Activated T-cell treated with anti-CD3 and anti-CD28 coated beads for 4 hours (primary cell): ENCODE data around the gene NPFF.

Experiments used
- DNase-seq: peaks from one replicate; pipeline ENCODE4 v3.0.0-alpha.2; 2020

Gene NPFF

GRCh38 chr12:53513712-53514410 lies 6.6 kb upstream of the NPFF start:
- no peak for DNase-seq

DNA sequence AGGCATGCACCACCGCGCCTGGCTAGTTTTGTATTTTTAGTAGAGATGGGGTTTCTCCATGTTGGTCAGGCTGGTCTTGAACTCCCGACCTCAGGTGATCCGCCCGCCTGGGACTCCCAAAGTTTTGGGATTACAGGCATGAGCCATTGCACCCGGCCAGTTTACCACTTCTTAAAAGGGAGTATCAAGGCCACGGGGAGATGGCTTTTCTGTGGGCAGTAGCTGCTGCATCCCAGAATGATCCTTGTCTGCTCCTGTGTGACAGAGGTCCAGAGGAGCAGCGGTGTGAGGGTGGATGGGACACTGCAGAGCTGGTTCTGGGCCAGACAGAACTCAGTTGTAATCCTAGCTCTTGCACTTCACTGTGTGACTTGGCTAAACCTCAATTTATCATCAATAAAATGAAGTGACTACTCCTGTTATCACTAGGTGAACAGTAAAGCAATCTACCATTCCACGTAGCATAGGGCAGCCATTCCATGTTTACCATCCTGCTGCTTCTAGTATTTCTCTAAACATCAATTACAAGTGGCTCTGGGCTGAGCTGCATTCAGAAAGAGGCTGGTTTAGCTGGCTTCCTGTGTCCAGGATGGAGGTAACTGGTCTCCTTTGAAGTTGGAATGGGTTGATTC lies 3.0 kb upstream of the NPFF start:
- DNase-seq, result no peak

DNA sequence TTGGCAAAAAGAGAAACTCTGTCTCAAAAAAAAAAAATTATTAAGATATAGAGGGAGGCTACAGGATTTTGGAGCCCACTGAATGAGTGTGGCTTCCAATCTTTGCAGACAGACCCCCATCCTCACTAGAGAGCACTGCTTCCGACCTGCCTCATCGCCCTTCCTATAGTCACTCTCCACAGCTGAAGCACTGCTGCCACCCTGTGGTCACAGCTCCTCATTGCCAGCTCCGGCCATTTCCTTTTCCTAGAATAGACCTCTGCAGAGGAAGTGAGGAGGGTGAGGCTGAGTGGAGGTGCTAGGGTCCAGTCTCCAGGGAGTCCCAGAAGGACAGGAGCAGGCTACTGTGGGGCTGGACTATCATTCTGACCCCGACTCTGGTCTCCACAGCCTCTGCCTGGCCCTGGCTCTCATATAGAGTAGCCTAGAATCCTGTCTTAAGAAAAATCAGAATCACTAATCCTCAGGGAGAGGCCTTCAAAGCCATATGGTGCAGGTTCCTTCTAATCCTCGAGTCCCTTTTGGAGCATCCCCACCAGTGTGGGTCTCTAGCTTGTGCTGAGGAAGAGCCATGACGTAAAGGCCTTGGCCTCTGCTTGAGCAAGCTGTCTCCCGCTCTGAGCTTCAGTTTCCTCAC lies 1.4 kb upstream of the NPFF start:
- DNase-seq, result peak; percentile 81

GRCh38 chr12:53507603-53507885 lies 260 bp upstream of the NPFF start:
- DNase-seq, result no peak

GRCh38 chr12:53506450-53506785 lies 866 bp downstream of the NPFF start:
- no peak for DNase-seq

GRCh38 chr12:53505555-53506449 lies 1.5 kb downstream of the NPFF start:
- no peak for DNase-seq

DNA sequence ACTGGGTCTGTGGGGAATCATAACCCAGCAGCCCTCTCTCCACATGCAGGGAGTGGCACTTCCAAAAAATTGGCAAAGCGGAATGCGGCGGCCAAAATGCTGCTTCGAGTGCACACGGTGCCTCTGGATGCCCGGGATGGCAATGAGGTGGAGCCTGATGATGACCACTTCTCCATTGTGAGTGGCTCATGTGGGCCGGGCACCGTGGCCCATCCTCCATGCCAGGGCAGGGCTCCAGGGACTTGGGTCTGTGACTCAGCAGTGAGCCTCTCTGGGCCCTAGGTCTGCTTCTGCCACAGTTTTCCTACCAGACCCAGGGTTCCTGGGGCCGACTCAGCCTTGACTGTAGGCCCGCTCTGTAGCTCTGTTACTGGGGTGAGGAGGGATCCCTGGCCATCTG lies 2.2 kb downstream of the NPFF start:
- no peak for DNase-seq

- no peak for DNase-seq
Observed at GRCh38 chr12:53504004-53504920, 3.0 kb downstream of the NPFF start.

DNA sequence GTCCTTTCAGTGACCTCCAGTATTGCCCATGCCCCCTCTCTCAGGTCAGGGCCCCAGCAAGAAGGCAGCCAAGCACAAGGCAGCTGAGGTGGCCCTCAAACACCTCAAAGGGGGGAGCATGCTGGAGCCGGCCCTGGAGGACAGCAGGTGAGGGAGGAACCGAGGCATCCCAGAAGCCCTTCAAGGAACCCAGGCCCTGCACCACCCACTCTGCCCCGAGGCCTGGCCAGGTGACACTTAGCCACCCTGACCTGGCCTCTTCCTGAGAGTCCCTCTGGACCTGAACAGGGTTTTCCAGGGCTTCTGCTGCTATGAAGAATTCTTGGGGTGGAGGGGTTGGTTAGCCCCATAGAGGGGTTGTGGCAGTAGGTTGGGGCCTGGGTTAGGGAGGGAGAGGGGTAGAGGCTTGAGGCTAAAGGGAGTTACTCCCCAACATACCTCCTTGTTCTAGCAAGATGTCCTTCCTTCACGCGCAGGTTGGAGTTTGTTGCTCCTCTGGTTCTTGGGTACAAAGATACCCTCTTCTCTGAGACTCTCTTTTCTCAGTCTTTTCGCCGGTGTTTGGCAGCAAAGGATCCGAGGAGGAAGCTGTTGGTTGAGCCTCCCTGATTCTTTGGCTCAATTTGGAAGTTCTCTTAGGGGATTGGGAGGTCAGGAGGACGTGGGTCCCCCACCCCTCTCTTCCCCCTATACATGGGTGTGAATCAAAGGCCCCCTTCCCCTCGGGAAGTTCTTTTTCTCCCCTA lies 4.1 kb downstream of the NPFF start:
- no peak for DNase-seq

- DNase-seq, result no peak
Observed at GRCh38 chr12:53502331-53502730, 5.0 kb downstream of the NPFF start.

DNA sequence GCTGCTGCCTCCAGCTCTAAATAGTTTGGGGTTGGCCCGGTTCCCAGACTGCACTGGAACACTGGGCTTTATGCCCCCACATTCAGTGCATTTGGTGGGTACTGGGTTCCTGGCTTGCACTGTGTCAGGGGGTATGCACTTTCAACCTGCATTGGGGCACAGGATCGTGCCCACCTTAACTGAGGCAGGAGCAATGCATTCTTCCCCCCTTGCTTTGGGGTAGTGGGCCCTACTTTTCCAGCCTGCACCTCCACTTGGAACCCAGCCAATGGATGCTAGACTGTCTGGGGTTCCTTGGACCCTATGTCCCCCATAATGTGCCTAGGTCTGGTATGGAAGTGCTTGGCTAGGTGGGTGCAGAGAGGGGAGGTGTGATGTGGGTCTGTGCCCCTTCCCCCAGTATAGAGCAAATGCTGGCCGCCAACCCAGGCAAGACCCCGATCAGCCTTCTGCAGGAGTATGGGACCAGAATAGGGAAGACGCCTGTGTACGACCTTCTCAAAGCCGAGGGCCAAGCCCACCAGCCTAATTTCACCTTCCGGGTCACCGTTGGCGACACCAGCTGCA lies 5.6 kb downstream of the NPFF start:
- DNase-seq, result no peak

- peak; percentile 98 for DNase-seq
Observed at GRCh38 chr12:53500776-53501614, 6.3 kb downstream of the NPFF start, which contains the start of gene TARBP2. TSS of gene TARBP2 (plus strand) at chr12:53501283. CDS start at chr12:53501409, 126 bp downstream.

DNA sequence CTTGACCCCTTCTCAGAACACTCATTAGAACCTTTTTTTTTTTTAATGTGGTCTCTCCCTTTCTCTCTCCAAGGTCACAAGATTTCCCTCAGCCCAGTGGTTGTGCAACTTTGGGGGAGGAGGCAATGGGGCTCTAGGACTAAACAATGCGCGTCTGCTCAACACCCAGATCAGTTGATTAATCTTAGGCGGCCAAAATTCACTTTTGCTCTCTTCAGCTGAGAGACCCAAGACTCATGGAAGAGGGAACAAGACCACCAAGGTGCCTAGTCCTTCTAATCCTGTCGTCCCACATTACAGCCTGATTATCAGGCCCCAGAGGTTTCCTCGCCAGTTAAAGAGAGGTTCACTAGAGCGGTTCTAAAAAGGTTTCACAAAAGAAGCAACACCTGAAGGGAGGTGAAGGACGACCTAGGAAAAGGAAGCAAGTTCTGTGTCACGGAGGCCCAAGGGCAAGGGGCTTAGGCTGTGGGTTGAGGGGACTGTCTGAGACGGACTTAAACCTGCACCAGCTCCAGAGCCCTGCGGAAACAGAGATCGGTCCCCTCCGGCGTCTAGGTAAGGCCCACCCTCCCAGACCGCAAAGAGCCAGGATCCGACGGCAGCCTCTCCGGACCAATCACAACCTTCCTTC lies 7.0 kb downstream of the NPFF start:
- no peak for DNase-seq

DNA sequence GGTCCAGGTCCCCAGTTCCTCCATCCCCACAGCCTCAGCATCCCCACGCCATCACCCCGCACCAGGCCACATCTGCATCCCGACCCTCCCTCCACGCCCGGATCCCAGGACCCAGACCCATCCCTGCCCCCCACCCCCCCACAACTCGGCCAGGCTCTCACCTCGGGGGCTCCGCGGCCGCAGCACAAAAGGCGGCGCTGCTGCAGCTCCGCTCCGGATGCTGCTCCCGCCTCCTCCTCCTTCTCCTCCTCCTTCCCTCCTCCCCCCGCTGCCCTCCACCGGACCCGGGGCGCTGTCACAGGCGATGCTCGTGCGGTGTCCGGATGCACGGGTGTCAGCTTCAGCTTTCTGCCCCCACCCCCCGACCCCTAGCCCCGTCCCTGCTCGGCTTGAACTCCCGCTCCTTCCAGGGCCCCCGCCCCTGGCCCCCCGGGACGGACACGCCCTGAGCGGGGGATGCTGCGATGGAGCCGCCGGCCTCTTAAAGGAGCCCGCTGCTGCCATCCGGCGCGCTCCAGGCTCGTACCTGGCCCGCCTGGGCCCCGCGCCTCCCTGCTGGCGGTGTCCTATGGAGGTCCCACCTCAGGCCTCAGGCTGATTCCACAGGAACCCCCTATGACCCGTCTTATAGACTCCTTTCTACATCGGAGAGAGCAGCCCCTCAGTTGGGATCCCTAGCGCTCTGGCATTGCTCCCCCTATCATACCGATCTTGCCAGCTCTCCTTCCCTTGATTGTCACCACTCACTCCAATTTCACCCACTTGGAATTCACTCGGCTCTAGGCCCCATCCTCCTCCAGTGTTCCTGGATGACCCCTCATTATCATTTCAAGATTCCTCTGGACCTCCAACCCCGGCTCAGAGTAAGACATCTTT lies 7.8 kb downstream of the NPFF start, which contains the start of gene MAP3K12:
Gene MAP3K12, minus strand, starts transcription at position 193 of the 876 bp plus-strand sequence. CDS start 12,067 bp downstream, outside the sequence.
- peak; percentile 28 for DNase-seq

DNA sequence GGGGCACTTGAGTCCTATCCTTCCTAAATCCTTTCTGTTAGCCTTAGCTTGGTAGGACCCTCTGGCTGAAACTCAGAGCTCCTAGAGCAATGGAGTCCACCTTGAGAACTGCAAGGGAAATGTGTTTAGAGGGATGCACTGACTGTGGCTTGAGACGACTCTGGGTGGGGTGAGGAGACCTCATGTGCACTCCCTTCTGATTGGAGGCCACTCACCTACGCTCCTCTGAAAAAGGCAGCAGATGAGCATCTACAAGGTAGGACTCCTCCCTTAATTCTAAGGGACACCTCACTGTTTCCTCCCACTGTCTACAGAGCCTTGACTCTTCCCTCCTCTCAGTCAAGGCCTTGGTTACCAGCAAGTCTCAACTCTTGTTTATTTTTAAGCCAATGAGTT lies 9.1 kb downstream of the NPFF start:
- DNase-seq, result no peak

GRCh38 chr12:53497461-53497860 lies 9.8 kb downstream of the NPFF start:
- no peak for DNase-seq

GRCh38 chr12:53496752-53497032 lies 10.6 kb downstream of the NPFF start:
- DNase-seq, result no peak

- no peak for DNase-seq
Observed at GRCh38 chr12:53495903-53496751, 11.2 kb downstream of the NPFF start.
